Measurements from ENCODE around the gene ALKBH5. TPM values are rescaled to one million over a fixed set of nuclear protein-coding genes. Genes with fewer than 3 reads are reported as not detected.

ALKBH5 gene
- total and polyA plus RNA-seq, 10 of the 15 experiments (the other 5 are each of a cell fraction or from before 2014, with no cell fraction given): 13.7 to 99.9 (median 52.4) TPM

DNA sequence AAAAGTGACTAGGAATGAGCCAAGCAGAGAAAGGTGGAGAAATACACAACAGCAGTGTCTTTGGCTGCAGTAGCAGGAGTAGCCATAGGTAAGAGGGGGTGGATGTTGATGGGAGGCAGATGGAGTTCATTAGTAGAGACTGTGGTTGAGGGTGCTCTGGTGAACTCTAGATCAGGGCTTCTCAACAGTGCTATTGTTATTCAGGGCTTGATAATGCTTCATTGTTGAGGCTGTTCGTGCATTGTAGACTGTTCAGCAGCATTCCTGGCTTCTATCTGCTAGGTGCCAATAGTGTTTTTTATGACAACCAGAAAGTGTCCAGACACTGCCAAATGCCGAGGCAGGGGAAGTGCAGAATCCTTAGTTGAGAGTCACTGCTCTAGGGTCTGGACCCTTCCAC is 3.6 kb downstream of the ALKBH5 start:
- H3K9me3 ChIP-seq (replicated peaks; ENCODE audit: control insufficient read depth, insufficient read depth, low read length): no peaks in the 10 kb centered on the region
- intact Hi-C loops (cut with micrococcal nuclease; ENCODE audit: unreplicated experiment): loop anchor here (2.0 kb wide), 1 partner anchor 46 kb away; no protein-coding TSS in a partner anchor
- H3K4me2 ChIP-seq (ENCODE audit: control insufficient read depth, insufficient read depth): peak overlapping the region; percentile 95
- 0 out of 2 replicates have a peak, but pooled peaks have one; percentile 31 for TF ChIP-seq HDGF (IDR thresholded peaks at IDR 0.05)
- TF ChIP-seq IKZF1 (conservative IDR thresholded peaks at IDR 0.05): no peak
- BruUV-seq (replicated peaks): no TSS peak
- FAIRE-seq (no peak), ATAC-seq (no peak), DNase-seq (ENCODE audit: low read depth, low spot score) (no peak)
- SMC1A ChIA-PET (ENCODE audit: uncharacterized antibody, unreplicated experiment): interaction anchor here (1.3 kb wide), 1 partner anchor 45 kb away, joined by 5 read pairs; no protein-coding TSS in a partner anchor
- POLR2A ChIA-PET: interaction anchor here (1.1 kb wide), 1 partner anchor 22 kb away, joined by 3 read pairs; no protein-coding TSS in a partner anchor
- H3K4me1 ChIP-seq (ENCODE audit: control insufficient read depth, insufficient read depth, low read length): peaks cover 3% of the 10 kb centered on the region; the same call in 1 of the 2 replicates
- peak overlapping the region; percentile 83 for H3K4me3 ChIP-seq
- 48% methylated on average over 2 of the region's 2 CpGs for WGBS (ENCODE audit: insufficient coverage, insufficient replicate concordance, low lambda C conversion rate, missing lambda C conversion rate)
- no peak overlapping the region; the same call in 1 of the 2 replicates for H3K27ac ChIP-seq (ENCODE audit: control insufficient read depth, insufficient read depth)
- CTCF ChIA-PET: interaction anchor here (5.3 kb wide), 1 partner anchor 45 kb away, joined by 43 read pairs; no protein-coding TSS in a partner anchor
- H2AFZ ChIP-seq (ENCODE audit: control insufficient read depth, low read depth, low read length): no peak overlapping the region
- H4K20me1 ChIP-seq (ENCODE audit: control insufficient read depth, insufficient read depth): peaks cover 28% of the 10 kb centered on the region
- H3K79me2 ChIP-seq (ENCODE audit: control insufficient read depth, insufficient read depth, low read length): peaks cover 81% of the 10 kb centered on the region
- H3K9ac ChIP-seq (ENCODE audit: control insufficient read depth, insufficient read depth, low read length): peak overlapping the region; percentile 89
- H3K27me3 ChIP-seq (replicated peaks in 1 of 2; ENCODE audit: control insufficient read depth in 2 of 2, insufficient read depth in 2 of 2, low read length in 1 of 2): no peaks in the 10 kb centered on the region
- in situ Hi-C loops (cut with MboI): no loop called here
- RAD21 ChIA-PET (ENCODE audit: unreplicated experiment): no interaction called here
- peaks cover 7 to 19% of the 10 kb centered on the region in 2 experiments for H3K36me3 ChIP-seq (ENCODE audit: control insufficient read depth in 2 of 2, insufficient read depth in 2 of 2, low read length in 1 of 2)

DNA sequence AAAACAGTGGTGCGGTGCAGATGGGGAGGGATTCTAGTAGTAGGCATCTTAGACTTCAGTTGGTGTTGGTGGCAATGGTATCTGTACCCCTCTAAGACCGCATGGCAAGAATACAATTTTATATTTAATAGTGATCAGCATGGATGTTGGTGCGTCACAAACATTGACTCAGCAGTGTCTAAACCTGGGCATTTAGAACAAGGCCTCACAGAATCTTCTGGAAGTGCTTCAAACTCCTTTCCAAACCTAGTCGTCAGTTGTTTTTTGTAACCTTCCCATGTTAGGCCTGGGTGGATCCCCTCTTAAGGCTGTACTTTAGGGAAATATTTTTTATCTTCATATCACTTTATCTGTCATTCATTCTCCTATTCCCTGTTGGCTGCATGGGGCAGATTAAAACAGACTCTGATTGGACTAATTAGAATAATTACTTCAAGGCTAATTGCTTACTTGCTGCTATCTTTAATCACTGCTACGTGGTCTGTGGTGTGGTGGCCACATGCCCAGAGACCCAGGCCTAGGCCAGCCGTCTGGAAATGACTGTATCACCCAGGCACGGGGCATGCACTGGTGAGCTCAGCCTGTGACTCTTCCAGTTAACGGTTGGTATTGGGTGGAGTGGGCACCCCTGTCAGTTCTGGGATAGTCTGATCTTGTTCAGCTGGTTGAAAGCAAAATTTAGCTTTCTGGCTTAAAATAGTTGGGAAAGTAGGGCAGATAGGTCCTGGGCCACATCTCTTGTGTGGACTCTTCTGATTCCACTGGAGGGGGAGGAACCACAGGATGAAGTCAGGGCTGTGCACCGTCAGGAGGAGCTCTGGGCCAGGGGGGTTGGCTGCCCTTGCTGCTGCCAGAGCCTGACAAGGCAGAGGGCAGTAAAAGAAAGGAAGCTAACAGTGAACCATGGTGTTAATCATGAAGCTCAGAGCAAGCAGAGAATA is 4.5 kb downstream of the ALKBH5 start:
- peak overlapping the region; percentile 83 for H3K4me3 ChIP-seq
- DNase-seq (ENCODE audit: low read depth, low spot score) (no peak), ATAC-seq (peak; percentile 25), FAIRE-seq (no peak)
- H3K9ac ChIP-seq (ENCODE audit: control insufficient read depth, insufficient read depth, low read length): no peak overlapping the region; the same call in 1 of the 2 replicates
- no TSS peak for BruUV-seq (replicated peaks)
- POLR2A ChIA-PET: interaction anchor here (1.1 kb wide), 1 partner anchor 23 kb away, joined by 3 read pairs; no protein-coding TSS in a partner anchor
- 51% methylated on average over 9 of the region's 9 CpGs for WGBS (ENCODE audit: insufficient coverage, insufficient replicate concordance, low lambda C conversion rate, missing lambda C conversion rate)
- in situ Hi-C loops (cut with MboI) (no loop called here), intact Hi-C loops (cut with micrococcal nuclease; ENCODE audit: unreplicated experiment) (loop anchor here (2.0 kb wide), 1 partner anchor 47 kb away; no protein-coding TSS in a partner anchor)
- H3K36me3 ChIP-seq (ENCODE audit: control insufficient read depth in 2 of 2, insufficient read depth in 2 of 2, low read length in 1 of 2): peaks cover 7 to 22% of the 10 kb centered on the region in 2 experiments
- H3K27ac ChIP-seq (ENCODE audit: control insufficient read depth, insufficient read depth): no peak overlapping the region
- H3K27me3 ChIP-seq (replicated peaks in 1 of 2; ENCODE audit: control insufficient read depth in 2 of 2, insufficient read depth in 2 of 2, low read length in 1 of 2): no peaks in the 10 kb centered on the region
- CTCF ChIA-PET: interaction anchor here (1.1 to 5.3 kb wide), 4 partner anchors 12 to 75 kb away, joined by 3 to 43 read pairs (median 21); no protein-coding TSS in a partner anchor
- no peaks in the 10 kb centered on the region for H3K9me3 ChIP-seq (replicated peaks; ENCODE audit: control insufficient read depth, insufficient read depth, low read length)
- H3K79me2 ChIP-seq (ENCODE audit: control insufficient read depth, insufficient read depth, low read length): peaks cover 88% of the 10 kb centered on the region
- SMC1A ChIA-PET (ENCODE audit: uncharacterized antibody, unreplicated experiment): interaction anchor here (0.5 to 1.3 kb wide), 5 partner anchors 16 to 47 kb away, joined by 3 to 6 read pairs (median 3); no protein-coding TSS in a partner anchor
- no peaks in the 10 kb centered on the region; the same call in 1 of the 2 replicates for H3K4me1 ChIP-seq (ENCODE audit: control insufficient read depth, insufficient read depth, low read length)
- RAD21 ChIA-PET (ENCODE audit: unreplicated experiment): interaction anchor here (4.5 kb wide), 1 partner anchor 47 kb away, joined by 28 read pairs; no protein-coding TSS in a partner anchor
- no peak overlapping the region for H2AFZ ChIP-seq (ENCODE audit: control insufficient read depth, low read depth, low read length)
- peaks cover 28% of the 10 kb centered on the region for H4K20me1 ChIP-seq (ENCODE audit: control insufficient read depth, insufficient read depth)
- H3K4me2 ChIP-seq (ENCODE audit: control insufficient read depth, insufficient read depth): peak overlapping the region; percentile 95
- TF ChIP-seq MTA2 (IDR thresholded peaks at IDR 0.05; ENCODE audit: low read depth) (peak; percentile 65; the same call in 1 of the 2 replicates), MYB (IDR thresholded peaks at IDR 0.05; ENCODE audit: borderline replicate concordance, low read depth, low read length) (no peak), MYC (IDR thresholded peaks at IDR 0.05; ENCODE audit: insufficient read depth, insufficient read length, insufficient replicate concordance, low read length, severe bottlenecking) (no peak), ZNF24 (IDR thresholded peaks at IDR 0.05) (no peak), CHD4 (IDR thresholded peaks at IDR 0.05) (no peak), PML (IDR thresholded peaks at IDR 0.05; ENCODE audit: low read length) (no peak), JUND (IDR thresholded peaks at IDR 0.05; ENCODE audit: low read depth, low read length) (no peak), BCL11A (IDR thresholded peaks at IDR 0.05; ENCODE audit: low read depth, low read length) (peak; percentile 47; the same call in 1 of the 2 replicates), RUNX3 (IDR thresholded peaks at IDR 0.05; ENCODE audit: low read length) (0 out of 2 replicates have a peak, but pooled peaks have one; percentile 46)
- TF ChIP-seq, protein P1, sequence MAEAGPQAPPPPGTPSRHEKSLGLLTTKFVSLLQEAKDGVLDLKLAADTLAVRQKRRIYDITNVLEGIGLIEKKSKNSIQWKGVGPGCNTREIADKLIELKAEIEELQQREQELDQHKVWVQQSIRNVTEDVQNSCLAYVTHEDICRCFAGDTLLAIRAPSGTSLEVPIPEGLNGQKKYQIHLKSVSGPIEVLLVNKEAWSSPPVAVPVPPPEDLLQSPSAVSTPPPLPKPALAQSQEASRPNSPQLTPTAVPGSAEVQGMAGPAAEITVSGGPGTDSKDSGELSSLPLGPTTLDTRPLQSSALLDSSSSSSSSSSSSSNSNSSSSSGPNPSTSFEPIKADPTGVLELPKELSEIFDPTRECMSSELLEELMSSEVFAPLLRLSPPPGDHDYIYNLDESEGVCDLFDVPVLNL (IDR thresholded peaks at IDR 0.05; ENCODE audit: low read depth, low read length): no peak

Measured in GM12878 (cell line).